Astrocyte (in vitro differentiated cells and primary cell): ENCODE results near the gene KLK5.

Source experiments
- EZH2 ChIP-seq: IDR thresholded peaks from 2 replicates; pipeline ENCODE4 v1.6.1; 2012; ENCODE audit warnings: mild to moderate bottlenecking, low read length, inconsistent platforms; ENCODE audit not compliant: insufficient read depth
- TF ChIP-seq, protein P1 (sequence below): IDR thresholded peaks from 2 replicates; pipeline ENCODE4 v1.5.1; 2011; ENCODE audit warnings: low read depth, mild to moderate bottlenecking, inconsistent platforms, low read length, moderate library complexity; ENCODE audit not compliant: insufficient read depth

DNA sequence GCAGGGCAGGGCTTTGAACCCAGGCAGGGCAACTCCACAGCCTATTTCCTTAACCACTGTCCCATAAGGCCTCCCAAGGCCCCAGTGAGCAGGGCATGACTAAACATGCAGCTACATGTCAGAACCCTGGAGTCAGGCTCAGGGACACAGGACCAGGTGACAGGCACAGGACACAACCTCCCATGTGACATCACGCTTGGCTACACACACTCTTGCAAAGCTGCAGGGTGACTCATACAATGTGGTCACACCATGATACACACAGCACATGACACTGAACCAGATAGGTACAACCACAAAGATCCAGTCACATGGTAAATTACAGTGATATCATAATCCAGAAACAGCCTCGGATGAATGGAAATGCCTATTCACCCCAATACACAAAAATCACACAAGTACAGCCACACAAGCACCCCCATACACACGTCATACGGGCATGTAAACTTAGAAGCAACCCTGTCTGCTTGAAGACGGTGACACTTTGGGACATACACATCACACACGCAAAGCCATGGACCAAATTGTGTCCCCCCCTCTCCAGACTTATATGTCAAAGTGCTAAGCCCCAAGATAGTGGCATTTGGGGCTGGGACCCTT lies 56.1 kb downstream of the KLK5 start:
- TF ChIP-seq, protein P1, sequence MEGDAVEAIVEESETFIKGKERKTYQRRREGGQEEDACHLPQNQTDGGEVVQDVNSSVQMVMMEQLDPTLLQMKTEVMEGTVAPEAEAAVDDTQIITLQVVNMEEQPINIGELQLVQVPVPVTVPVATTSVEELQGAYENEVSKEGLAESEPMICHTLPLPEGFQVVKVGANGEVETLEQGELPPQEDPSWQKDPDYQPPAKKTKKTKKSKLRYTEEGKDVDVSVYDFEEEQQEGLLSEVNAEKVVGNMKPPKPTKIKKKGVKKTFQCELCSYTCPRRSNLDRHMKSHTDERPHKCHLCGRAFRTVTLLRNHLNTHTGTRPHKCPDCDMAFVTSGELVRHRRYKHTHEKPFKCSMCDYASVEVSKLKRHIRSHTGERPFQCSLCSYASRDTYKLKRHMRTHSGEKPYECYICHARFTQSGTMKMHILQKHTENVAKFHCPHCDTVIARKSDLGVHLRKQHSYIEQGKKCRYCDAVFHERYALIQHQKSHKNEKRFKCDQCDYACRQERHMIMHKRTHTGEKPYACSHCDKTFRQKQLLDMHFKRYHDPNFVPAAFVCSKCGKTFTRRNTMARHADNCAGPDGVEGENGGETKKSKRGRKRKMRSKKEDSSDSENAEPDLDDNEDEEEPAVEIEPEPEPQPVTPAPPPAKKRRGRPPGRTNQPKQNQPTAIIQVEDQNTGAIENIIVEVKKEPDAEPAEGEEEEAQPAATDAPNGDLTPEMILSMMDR, result no peak
- no peak for TF ChIP-seq EZH2
